ENCODE data around the gene LRSAM1.
A peak's percentile ranks its signal among the peaks of the same experiment; 100 is the strongest.

The LRSAM1 gene

DNA sequence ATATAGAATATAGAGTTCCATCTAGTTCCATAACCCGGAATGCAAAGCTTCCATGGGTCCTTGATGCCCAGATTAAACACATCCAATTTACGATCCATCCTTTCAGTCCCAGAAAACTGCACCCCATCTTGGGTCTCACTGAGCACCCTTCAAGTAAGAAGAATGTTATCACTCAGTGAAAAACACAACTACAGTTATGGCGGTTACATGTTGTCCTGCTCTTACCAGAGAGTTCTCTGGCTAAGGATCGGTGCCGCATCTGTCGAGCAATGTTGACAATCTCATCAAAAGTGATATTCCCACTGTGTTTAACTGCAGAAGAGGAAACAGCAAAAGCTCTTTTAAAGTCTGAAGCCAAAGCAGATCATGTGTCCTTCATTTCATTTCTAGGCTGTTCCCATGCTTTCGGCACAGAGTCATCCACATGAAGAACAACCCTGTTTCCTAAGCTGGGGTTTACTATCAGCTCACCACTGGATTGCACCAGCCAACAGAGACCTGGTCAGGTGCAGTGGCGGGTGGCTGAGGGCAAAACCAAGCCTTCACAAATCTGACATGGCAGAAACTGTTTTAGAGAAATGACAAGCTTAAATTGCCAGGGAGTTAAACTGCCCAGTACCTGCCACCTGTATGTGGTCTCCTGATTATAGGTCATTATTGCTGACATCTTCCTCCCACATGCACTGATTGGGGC is 3.1 kb upstream of the LRSAM1 start:
- Histone ChIP-seq H3K79me1 (ENCODE audit: low read depth, low read length) (peaks cover 3% of the 10 kb centered on the region), H3K9me3 (replicated peaks in 1 of 2; ENCODE audit: control insufficient read depth in 2 of 2, insufficient read depth in 1 of 2, low read depth in 1 of 2, low read length in 2 of 2) (peaks cover 11 to 52% of the 10 kb centered on the region in 2 donors), H3K4me3 (ENCODE audit: low read length in 2 of 2) (no peak overlapping the region), H2BK120ac (ENCODE audit: low read depth, low read length) (no peak overlapping the region), H4K91ac (ENCODE audit: low read depth, low read length, poor library complexity) (no peak overlapping the region), H2BK12ac (ENCODE audit: low read length) (no peak overlapping the region), H3K27me3 (ENCODE audit: control insufficient read depth in 3 of 3, insufficient read depth in 3 of 3, low read depth in 1 of 3, low read length in 3 of 3) (no peaks in the 10 kb centered on the region), H2AFZ (ENCODE audit: low read length) (no peak overlapping the region), H3K9ac (ENCODE audit: low read depth, low read length, poor library complexity) (no peak overlapping the region), H3K4me2 (ENCODE audit: insufficient read depth, low read length, poor library complexity, severe bottlenecking) (no peak overlapping the region), H2BK5ac (ENCODE audit: low read length) (no peak overlapping the region), H3K4me1 (ENCODE audit: control insufficient read depth in 2 of 2, insufficient read depth in 1 of 2, low read depth in 1 of 2, low read length in 2 of 2) (peaks cover 11 to 18% of the 10 kb centered on the region in 2 donors), H2BK15ac (ENCODE audit: low read length) (no peak overlapping the region), H3K4ac (ENCODE audit: low read length) (no peak overlapping the region), H2AK5ac (ENCODE audit: low read depth, low read length) (no peak overlapping the region), H3K27ac (replicated peaks; ENCODE audit: low read length) (no peak overlapping the region), H4K8ac (ENCODE audit: low read depth, low read length) (no peak overlapping the region), H3K18ac (ENCODE audit: low read length) (no peak overlapping the region), H3K36me3 (replicated peaks in 1 of 2; ENCODE audit: control insufficient read depth in 2 of 2, insufficient read depth in 2 of 2, low read length in 2 of 2) (peaks cover 61 to 74% of the 10 kb centered on the region in 2 donors), H3K14ac (ENCODE audit: low read length) (no peak overlapping the region), H3K23ac (ENCODE audit: low read depth, low read length, poor library complexity) (no peak overlapping the region)
- DNase-seq (ENCODE audit: low spot score), result no peak
- WGBS, 2 donors (ENCODE audit: extremely low coverage in 2 of 2, insufficient read length in 2 of 2, insufficient replicate concordance in 1 of 2), result no CpG with 5 or more reads among the region's 8 CpGs

GRCh38 chr9:127449332-127449966 is 1.9 kb upstream of the LRSAM1 start:
- H3K4me1 ChIP-seq (ENCODE audit: control insufficient read depth in 2 of 2, insufficient read depth in 1 of 2, low read depth in 1 of 2, low read length in 2 of 2), result peaks cover 11 to 18% of the 10 kb centered on the region in 2 donors
- H3K23ac ChIP-seq (ENCODE audit: low read depth, low read length, poor library complexity), result no peak overlapping the region
- peak overlapping the region; percentile 91 to 99 for H3K4me3 ChIP-seq (ENCODE audit: low read length in 2 of 2)
- peaks cover 54 to 66% of the 10 kb centered on the region in 2 donors for H3K36me3 ChIP-seq (replicated peaks in 1 of 2; ENCODE audit: control insufficient read depth in 2 of 2, insufficient read depth in 2 of 2, low read length in 2 of 2)
- no peak overlapping the region for H3K9ac ChIP-seq (ENCODE audit: low read depth, low read length, poor library complexity)
- WGBS, 2 donors (ENCODE audit: extremely low coverage in 2 of 2, insufficient read length in 2 of 2, insufficient replicate concordance in 1 of 2), result no CpG with 5 or more reads among the region's 5 CpGs
- no peak overlapping the region for H2AK5ac ChIP-seq (ENCODE audit: low read depth, low read length)
- H2BK120ac ChIP-seq (ENCODE audit: low read depth, low read length), result no peak overlapping the region
- H2BK12ac ChIP-seq (ENCODE audit: low read length), result no peak overlapping the region
- peaks cover 3% of the 10 kb centered on the region for H3K79me1 ChIP-seq (ENCODE audit: low read depth, low read length)
- no peak overlapping the region for H2BK5ac ChIP-seq (ENCODE audit: low read length)
- no peak overlapping the region for H2BK15ac ChIP-seq (ENCODE audit: low read length)
- H3K4ac ChIP-seq (ENCODE audit: low read length), result no peak overlapping the region
- no peaks in the 10 kb centered on the region for H3K27me3 ChIP-seq (ENCODE audit: control insufficient read depth in 3 of 3, insufficient read depth in 3 of 3, low read depth in 1 of 3, low read length in 3 of 3)
- peaks cover 6 to 44% of the 10 kb centered on the region in 2 donors for H3K9me3 ChIP-seq (replicated peaks in 1 of 2; ENCODE audit: control insufficient read depth in 2 of 2, insufficient read depth in 1 of 2, low read depth in 1 of 2, low read length in 2 of 2)
- H3K14ac ChIP-seq (ENCODE audit: low read length), result no peak overlapping the region
- peak overlapping the region; percentile 77 for H3K4me2 ChIP-seq (ENCODE audit: insufficient read depth, low read length, poor library complexity, severe bottlenecking)
- H4K8ac ChIP-seq (ENCODE audit: low read depth, low read length), result no peak overlapping the region
- no peak overlapping the region for H3K18ac ChIP-seq (ENCODE audit: low read length)
- H4K91ac ChIP-seq (ENCODE audit: low read depth, low read length, poor library complexity), result no peak overlapping the region
- no peak overlapping the region for H2AFZ ChIP-seq (ENCODE audit: low read length)
- DNase-seq (ENCODE audit: low spot score), result no peak
- H3K27ac ChIP-seq (replicated peaks; ENCODE audit: low read length), result no peak overlapping the region

GRCh38 chr9:127450243-127450760 is 1.0 kb upstream of the LRSAM1 start:
- Histone ChIP-seq H4K91ac (ENCODE audit: low read depth, low read length, poor library complexity) (no peak overlapping the region), H2BK5ac (ENCODE audit: low read length) (peak overlapping the region; percentile 85), H4K8ac (ENCODE audit: low read depth, low read length) (no peak overlapping the region), H2BK12ac (ENCODE audit: low read length) (no peak overlapping the region), H2BK120ac (ENCODE audit: low read depth, low read length) (no peak overlapping the region), H2BK15ac (ENCODE audit: low read length) (no peak overlapping the region), H3K36me3 (replicated peaks in 1 of 2; ENCODE audit: control insufficient read depth in 2 of 2, insufficient read depth in 2 of 2, low read length in 2 of 2) (peaks cover 46 to 61% of the 10 kb centered on the region in 2 donors), H3K27ac (replicated peaks; ENCODE audit: low read length) (no peak overlapping the region), H3K4ac (ENCODE audit: low read length) (no peak overlapping the region), H3K4me3 (ENCODE audit: low read length in 2 of 2) (peak overlapping the region; percentile 91 to 99), H3K14ac (ENCODE audit: low read length) (no peak overlapping the region), H3K4me2 (ENCODE audit: insufficient read depth, low read length, poor library complexity, severe bottlenecking) (peak overlapping the region; percentile 77), H3K23ac (ENCODE audit: low read depth, low read length, poor library complexity) (no peak overlapping the region), H3K9me3 (replicated peaks in 1 of 2; ENCODE audit: control insufficient read depth in 2 of 2, insufficient read depth in 1 of 2, low read depth in 1 of 2, low read length in 2 of 2) (peaks cover 0 to 36% of the 10 kb centered on the region in 2 donors), H3K27me3 (ENCODE audit: control insufficient read depth in 3 of 3, insufficient read depth in 3 of 3, low read depth in 1 of 3, low read length in 3 of 3) (no peaks in the 10 kb centered on the region), H3K79me1 (ENCODE audit: low read depth, low read length) (peaks cover 3% of the 10 kb centered on the region), H3K9ac (ENCODE audit: low read depth, low read length, poor library complexity) (peak overlapping the region; percentile 99), H3K4me1 (ENCODE audit: control insufficient read depth in 2 of 2, insufficient read depth in 1 of 2, low read depth in 1 of 2, low read length in 2 of 2) (peaks cover 11 to 18% of the 10 kb centered on the region in 2 donors), H2AFZ (ENCODE audit: low read length) (no peak overlapping the region), H2AK5ac (ENCODE audit: low read depth, low read length) (peak overlapping the region; percentile 85), H3K18ac (ENCODE audit: low read length) (no peak overlapping the region)
- no peak for DNase-seq (ENCODE audit: low spot score)
- no CpG with 5 or more reads among the region's 14 CpGs for WGBS, 2 donors (ENCODE audit: extremely low coverage in 2 of 2, insufficient read length in 2 of 2, insufficient replicate concordance in 1 of 2)

DNA sequence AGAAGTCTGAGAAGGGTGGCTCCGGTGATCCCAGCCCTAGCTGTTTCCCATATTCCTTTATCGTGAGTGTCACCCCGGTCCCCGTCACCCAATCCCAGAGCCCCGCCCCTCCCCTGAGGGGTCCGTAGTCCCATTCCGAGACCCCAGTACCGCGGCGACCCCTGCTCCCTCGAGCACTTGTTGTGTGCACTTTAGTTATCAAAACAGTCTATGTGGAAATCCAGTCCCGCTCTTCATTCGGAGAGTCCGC is 223 bp downstream of the LRSAM1 start:
- no peak overlapping the region for H2AK5ac ChIP-seq (ENCODE audit: low read depth, low read length)
- H2BK12ac ChIP-seq (ENCODE audit: low read length), result no peak overlapping the region
- no peaks in the 10 kb centered on the region for H3K27me3 ChIP-seq (ENCODE audit: control insufficient read depth in 3 of 3, insufficient read depth in 3 of 3, low read depth in 1 of 3, low read length in 3 of 3)
- H3K36me3 ChIP-seq (replicated peaks in 1 of 2; ENCODE audit: control insufficient read depth in 2 of 2, insufficient read depth in 2 of 2, low read length in 2 of 2), result peaks cover 34 to 57% of the 10 kb centered on the region in 2 donors
- no CpG with 5 or more reads among the region's 14 CpGs for WGBS, 2 donors (ENCODE audit: extremely low coverage in 2 of 2, insufficient read length in 2 of 2, insufficient replicate concordance in 1 of 2)
- H3K18ac ChIP-seq (ENCODE audit: low read length), result peak overlapping the region; percentile 38
- no peak overlapping the region for H2BK120ac ChIP-seq (ENCODE audit: low read depth, low read length)
- H2AFZ ChIP-seq (ENCODE audit: low read length), result peak overlapping the region; percentile 99
- peak overlapping the region; percentile 85 for H2BK5ac ChIP-seq (ENCODE audit: low read length)
- no peak overlapping the region for H3K14ac ChIP-seq (ENCODE audit: low read length)
- peaks cover 11 to 18% of the 10 kb centered on the region in 2 donors for H3K4me1 ChIP-seq (ENCODE audit: control insufficient read depth in 2 of 2, insufficient read depth in 1 of 2, low read depth in 1 of 2, low read length in 2 of 2)
- peaks cover 0 to 28% of the 10 kb centered on the region in 2 donors for H3K9me3 ChIP-seq (replicated peaks in 1 of 2; ENCODE audit: control insufficient read depth in 2 of 2, insufficient read depth in 1 of 2, low read depth in 1 of 2, low read length in 2 of 2)
- H3K4me3 ChIP-seq (ENCODE audit: low read length in 2 of 2), result peak overlapping the region; percentile 91 to 99
- no peak for DNase-seq (ENCODE audit: low spot score)
- peaks cover 3% of the 10 kb centered on the region for H3K79me1 ChIP-seq (ENCODE audit: low read depth, low read length)
- no peak overlapping the region for H4K8ac ChIP-seq (ENCODE audit: low read depth, low read length)
- H3K4me2 ChIP-seq (ENCODE audit: insufficient read depth, low read length, poor library complexity, severe bottlenecking), result peak overlapping the region; percentile 77
- no peak overlapping the region for H4K91ac ChIP-seq (ENCODE audit: low read depth, low read length, poor library complexity)
- H3K23ac ChIP-seq (ENCODE audit: low read depth, low read length, poor library complexity), result peak overlapping the region; percentile 99
- H2BK15ac ChIP-seq (ENCODE audit: low read length), result no peak overlapping the region
- H3K27ac ChIP-seq (replicated peaks; ENCODE audit: low read length), result no peak overlapping the region
- peak overlapping the region; percentile 85 for H3K9ac ChIP-seq (ENCODE audit: low read depth, low read length, poor library complexity)
- no peak overlapping the region for H3K4ac ChIP-seq (ENCODE audit: low read length)

Measured in neuronal stem cell (in vitro differentiated cells).